ENCODE results near the gene FAM124A.
"Not testable (repeated sequence)": the region's sequence is repeated elsewhere in the genome, so short reads cannot be mapped to it uniquely, and the experiment has no call there.

The FAM124A gene

DNA sequence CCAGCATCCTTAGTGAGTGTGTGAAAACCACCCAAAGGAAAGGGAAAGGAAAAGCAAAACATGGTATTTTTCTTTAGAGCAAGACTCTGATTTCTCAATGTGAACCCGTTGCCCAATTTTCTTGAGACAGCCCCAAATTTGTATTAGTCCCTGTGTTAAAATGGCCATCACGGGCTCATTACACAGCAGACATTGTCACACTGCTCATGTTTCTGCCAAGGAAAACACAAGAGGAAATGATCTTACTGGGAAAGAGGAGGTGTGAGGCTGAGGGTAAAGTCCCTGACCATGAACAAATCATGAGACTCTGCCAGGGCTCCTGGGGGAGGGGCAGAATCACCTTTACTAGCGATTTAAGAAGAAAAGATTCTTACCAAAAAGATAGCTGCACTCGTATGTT is 54.4 kb downstream of the FAM124A start:
- no peak overlapping the region for H3K4me3 ChIP-seq (ENCODE audit: low read length)
- no peak overlapping the region for H2BK5ac ChIP-seq (ENCODE audit: low read length)
- no peaks in the 10 kb centered on the region for H3K79me1 ChIP-seq (ENCODE audit: low read length)
- no peak overlapping the region for H3K56ac ChIP-seq (ENCODE audit: low read length)
- H3K79me2 ChIP-seq (ENCODE audit: control insufficient read depth, insufficient read depth, low read length) = no peaks in the 10 kb centered on the region
- no peak overlapping the region for H4K5ac ChIP-seq (ENCODE audit: low read length)
- no peak overlapping the region for H3K23ac ChIP-seq (ENCODE audit: low read length)
- H3K27ac ChIP-seq (ENCODE audit: low read depth, low read length) = no peak overlapping the region
- H3K4me1 ChIP-seq (ENCODE audit: control insufficient read depth, low read depth, low read length) = peaks cover 11% of the 10 kb centered on the region
- H2BK15ac ChIP-seq (replicated peaks; ENCODE audit: low read depth) = no peak overlapping the region
- no peak overlapping the region for H2BK120ac ChIP-seq (ENCODE audit: low read depth, low read length)
- no peak overlapping the region for H2AK5ac ChIP-seq (ENCODE audit: low read length)
- DNase-seq = no peak
- H3K4me2 ChIP-seq (ENCODE audit: low read length) = no peak overlapping the region
- H3K18ac ChIP-seq (ENCODE audit: low read length) = no peak overlapping the region
- H3K4ac ChIP-seq (ENCODE audit: low read depth, low read length) = no peak overlapping the region
- H3K36me3 ChIP-seq (ENCODE audit: control insufficient read depth, insufficient read depth, low read length) = no peaks in the 10 kb centered on the region
- H3K27me3 ChIP-seq (ENCODE audit: insufficient read depth, low read length, poor library complexity) = no peaks in the 10 kb centered on the region
- WGBS (ENCODE audit: extremely low coverage, insufficient coverage, low lambda C conversion rate) = no CpG with 5 or more reads among the region's 4 CpGs
- H3K9ac ChIP-seq (ENCODE audit: low read length) = no peak overlapping the region
- H4K8ac ChIP-seq (ENCODE audit: low read depth, low read length) = no peak overlapping the region

DNA sequence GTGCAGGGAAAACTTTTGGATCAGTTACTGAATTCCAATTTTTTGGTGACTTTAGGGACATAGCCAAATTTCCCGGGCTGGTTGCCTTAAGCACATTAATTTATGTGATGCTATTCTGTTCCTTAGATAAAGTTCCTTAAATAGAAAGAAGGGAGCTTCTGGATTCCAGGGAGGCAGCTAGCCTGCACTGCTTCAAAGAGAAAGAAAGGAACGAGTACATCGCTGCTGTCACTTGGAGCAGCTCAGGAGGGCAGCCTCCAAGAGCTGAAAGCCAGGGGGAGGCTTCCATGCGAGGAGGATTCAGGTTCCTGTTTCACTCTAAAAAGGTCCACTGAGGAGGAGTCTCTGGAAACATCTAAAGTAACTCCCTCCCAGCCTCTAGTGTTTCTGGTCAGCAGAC is 55.7 kb downstream of the FAM124A start:
- Histone ChIP-seq H2BK15ac (replicated peaks; ENCODE audit: low read depth) (no peak overlapping the region), H2AK5ac (ENCODE audit: low read length) (no peak overlapping the region), H3K4ac (ENCODE audit: low read depth, low read length) (no peak overlapping the region), H3K79me2 (ENCODE audit: control insufficient read depth, insufficient read depth, low read length) (no peaks in the 10 kb centered on the region), H3K23ac (ENCODE audit: low read length) (no peak overlapping the region), H3K79me1 (ENCODE audit: low read length) (no peaks in the 10 kb centered on the region), H3K36me3 (ENCODE audit: control insufficient read depth, insufficient read depth, low read length) (no peaks in the 10 kb centered on the region), H3K9ac (ENCODE audit: low read length) (no peak overlapping the region), H3K56ac (ENCODE audit: low read length) (no peak overlapping the region), H3K4me1 (ENCODE audit: control insufficient read depth, low read depth, low read length) (peaks cover 11% of the 10 kb centered on the region), H3K18ac (ENCODE audit: low read length) (no peak overlapping the region), H3K27ac (ENCODE audit: low read depth, low read length) (no peak overlapping the region), H2BK5ac (ENCODE audit: low read length) (no peak overlapping the region), H3K4me3 (ENCODE audit: low read length) (no peak overlapping the region), H4K8ac (ENCODE audit: low read depth, low read length) (no peak overlapping the region), H3K4me2 (ENCODE audit: low read length) (no peak overlapping the region), H2BK120ac (ENCODE audit: low read depth, low read length) (no peak overlapping the region), H4K5ac (ENCODE audit: low read length) (no peak overlapping the region), H3K27me3 (ENCODE audit: insufficient read depth, low read length, poor library complexity) (no peaks in the 10 kb centered on the region)
- no peak for DNase-seq
- no CpG with 5 or more reads among the region's 4 CpGs for WGBS (ENCODE audit: extremely low coverage, insufficient coverage, low lambda C conversion rate)

DNA sequence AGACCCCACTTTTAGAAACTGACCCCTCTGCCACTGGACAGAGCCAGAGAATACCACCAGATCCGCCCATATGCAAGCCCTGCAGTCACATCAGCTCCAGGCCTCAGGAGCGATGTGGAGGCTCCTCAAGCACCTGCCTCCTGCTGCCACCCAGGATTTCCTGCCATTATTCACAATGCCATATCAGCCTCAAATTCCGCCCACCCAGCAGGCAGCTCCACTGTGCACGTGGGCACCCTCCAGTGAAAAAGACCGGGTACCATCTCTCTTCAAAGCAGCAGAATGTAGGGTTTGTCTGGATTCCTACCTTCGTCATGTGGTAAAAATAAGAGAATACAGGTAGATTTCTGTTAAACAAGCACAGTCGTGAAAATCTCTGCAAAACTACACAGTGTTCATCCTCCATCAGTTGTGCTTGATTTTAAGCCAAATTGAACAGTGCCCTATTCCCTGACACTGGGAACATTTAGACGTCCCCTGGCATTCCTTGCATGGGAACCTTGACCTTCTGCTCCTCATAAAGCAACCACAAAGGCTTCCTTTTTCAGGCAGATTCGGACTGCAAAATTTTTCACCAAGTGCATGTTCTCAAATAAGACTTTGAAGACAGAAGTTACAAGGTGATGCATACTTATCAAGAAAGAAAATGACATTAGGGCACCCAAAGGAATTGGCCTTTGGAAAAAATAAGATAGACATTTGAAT is 56.4 kb downstream of the FAM124A start:
- H2BK120ac ChIP-seq (ENCODE audit: low read depth, low read length) = no peak overlapping the region
- no peaks in the 10 kb centered on the region for H3K36me3 ChIP-seq (ENCODE audit: control insufficient read depth, insufficient read depth, low read length)
- H4K8ac ChIP-seq (ENCODE audit: low read depth, low read length) = no peak overlapping the region
- WGBS (ENCODE audit: extremely low coverage, insufficient coverage, low lambda C conversion rate) = no CpG with 5 or more reads among the region's 9 CpGs
- no peak for DNase-seq
- H3K27me3 ChIP-seq (ENCODE audit: insufficient read depth, low read length, poor library complexity) = no peaks in the 10 kb centered on the region
- H2BK15ac ChIP-seq (replicated peaks; ENCODE audit: low read depth) = no peak overlapping the region
- no peak overlapping the region for H3K4me2 ChIP-seq (ENCODE audit: low read length)
- H3K23ac ChIP-seq (ENCODE audit: low read length) = no peak overlapping the region
- no peak overlapping the region for H3K4me3 ChIP-seq (ENCODE audit: low read length)
- no peak overlapping the region for H2AK5ac ChIP-seq (ENCODE audit: low read length)
- H4K5ac ChIP-seq (ENCODE audit: low read length) = no peak overlapping the region
- H3K18ac ChIP-seq (ENCODE audit: low read length) = no peak overlapping the region
- no peak overlapping the region for H3K27ac ChIP-seq (ENCODE audit: low read depth, low read length)
- peaks cover 11% of the 10 kb centered on the region for H3K4me1 ChIP-seq (ENCODE audit: control insufficient read depth, low read depth, low read length)
- H3K79me2 ChIP-seq (ENCODE audit: control insufficient read depth, insufficient read depth, low read length) = no peaks in the 10 kb centered on the region
- H3K56ac ChIP-seq (ENCODE audit: low read length) = no peak overlapping the region
- no peak overlapping the region for H3K9ac ChIP-seq (ENCODE audit: low read length)
- no peak overlapping the region for H3K4ac ChIP-seq (ENCODE audit: low read depth, low read length)
- H3K79me1 ChIP-seq (ENCODE audit: low read length) = no peaks in the 10 kb centered on the region
- H2BK5ac ChIP-seq (ENCODE audit: low read length) = no peak overlapping the region

DNA sequence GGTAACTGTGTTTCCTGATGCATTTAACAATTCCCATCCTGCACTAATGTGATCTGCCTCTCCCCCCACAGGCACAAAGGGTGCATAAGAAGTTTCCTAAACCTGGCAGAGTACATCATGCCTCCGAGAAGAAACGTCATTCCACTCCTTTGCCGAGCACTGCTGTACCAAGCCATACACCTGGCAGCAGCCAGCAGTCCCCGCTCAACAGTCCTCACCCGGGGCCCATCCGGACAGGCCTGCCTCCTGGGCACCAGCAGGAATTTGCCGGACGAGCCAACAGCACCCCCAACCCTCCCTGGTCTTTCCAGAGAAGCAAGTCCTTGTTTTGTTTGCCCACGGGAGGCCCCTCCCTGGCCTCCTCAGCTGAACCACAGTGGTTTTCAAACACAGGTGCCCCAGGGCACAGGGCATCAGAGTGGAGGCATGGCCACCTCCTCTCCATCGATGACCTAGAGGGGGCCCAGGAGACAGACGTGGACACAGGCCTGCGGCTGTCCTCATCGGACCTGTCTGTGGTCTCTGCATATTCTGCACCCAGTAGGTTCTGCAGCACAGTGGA is 58.3 kb downstream of the FAM124A start:
- H4K8ac ChIP-seq (ENCODE audit: low read depth, low read length) = no peak overlapping the region
- no peak overlapping the region for H2BK15ac ChIP-seq (replicated peaks; ENCODE audit: low read depth)
- H3K4ac ChIP-seq (ENCODE audit: low read depth, low read length) = no peak overlapping the region
- H3K56ac ChIP-seq (ENCODE audit: low read length) = no peak overlapping the region
- H3K4me2 ChIP-seq (ENCODE audit: low read length) = no peak overlapping the region
- H3K79me2 ChIP-seq (ENCODE audit: control insufficient read depth, insufficient read depth, low read length) = no peaks in the 10 kb centered on the region
- no peak overlapping the region for H3K4me3 ChIP-seq (ENCODE audit: low read length)
- no peak overlapping the region for H3K18ac ChIP-seq (ENCODE audit: low read length)
- H2AK5ac ChIP-seq (ENCODE audit: low read length) = no peak overlapping the region
- peaks cover 11% of the 10 kb centered on the region for H3K4me1 ChIP-seq (ENCODE audit: control insufficient read depth, low read depth, low read length)
- H3K27me3 ChIP-seq (ENCODE audit: insufficient read depth, low read length, poor library complexity) = no peaks in the 10 kb centered on the region
- no CpG with 5 or more reads among the region's 13 CpGs for WGBS (ENCODE audit: extremely low coverage, insufficient coverage, low lambda C conversion rate)
- H3K36me3 ChIP-seq (ENCODE audit: control insufficient read depth, insufficient read depth, low read length) = no peaks in the 10 kb centered on the region
- no peak for DNase-seq
- no peak overlapping the region for H2BK5ac ChIP-seq (ENCODE audit: low read length)
- no peak overlapping the region for H3K23ac ChIP-seq (ENCODE audit: low read length)
- no peak overlapping the region for H3K9ac ChIP-seq (ENCODE audit: low read length)
- H4K5ac ChIP-seq (ENCODE audit: low read length) = no peak overlapping the region
- H2BK120ac ChIP-seq (ENCODE audit: low read depth, low read length) = no peak overlapping the region
- no peaks in the 10 kb centered on the region for H3K79me1 ChIP-seq (ENCODE audit: low read length)
- H3K27ac ChIP-seq (ENCODE audit: low read depth, low read length) = no peak overlapping the region

DNA sequence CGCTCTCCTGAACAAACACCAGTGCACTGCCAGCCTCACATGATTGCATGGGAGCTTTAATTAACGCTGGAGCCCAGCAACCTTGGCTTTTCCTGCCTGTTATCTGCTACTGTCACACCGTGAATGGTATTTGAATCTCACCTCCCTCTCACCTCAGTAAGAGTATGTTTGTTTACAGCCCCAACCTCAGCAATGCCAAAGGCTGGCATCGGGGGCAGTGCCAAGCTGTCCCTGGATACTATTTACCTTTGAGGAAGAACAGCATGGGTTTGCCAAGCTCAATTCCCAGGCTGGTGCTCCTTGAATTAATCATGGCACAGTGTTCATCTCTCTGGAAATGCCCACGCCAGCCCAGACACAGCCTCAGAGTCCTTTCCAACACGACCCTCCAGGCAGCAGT is 60.1 kb downstream of the FAM124A start:
- no CpG with 5 or more reads among the region's 6 CpGs for WGBS (ENCODE audit: extremely low coverage, insufficient coverage, low lambda C conversion rate)
- DNase-seq = no peak
- no peaks in the 10 kb centered on the region for H3K27me3 ChIP-seq (ENCODE audit: insufficient read depth, low read length, poor library complexity)

DNA sequence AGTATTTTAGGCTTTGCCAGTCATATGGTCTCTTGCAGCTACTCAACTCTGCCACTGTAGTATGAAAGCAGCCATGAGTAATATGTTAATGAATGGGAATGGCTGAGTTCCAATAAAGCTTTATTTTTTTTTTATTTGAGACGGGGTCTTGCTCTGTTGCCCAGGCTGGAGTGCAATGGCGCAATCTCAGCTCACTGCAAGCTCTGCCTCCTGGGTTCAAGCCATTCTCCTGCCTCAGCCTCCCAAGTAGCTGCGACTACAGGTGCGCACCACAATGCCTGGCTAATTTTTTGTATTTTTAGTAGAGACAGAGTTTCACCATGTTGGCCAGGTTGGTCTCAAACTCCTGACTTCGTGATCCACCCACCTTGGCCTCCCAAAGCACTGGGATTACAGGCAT is 60.7 kb downstream of the FAM124A start:
- H3K23ac ChIP-seq (ENCODE audit: low read length); H3K4ac ChIP-seq (ENCODE audit: low read depth, low read length); H3K79me1 ChIP-seq (ENCODE audit: low read length); H3K9ac ChIP-seq (ENCODE audit: low read length); H4K5ac ChIP-seq (ENCODE audit: low read length); H3K4me3 ChIP-seq (ENCODE audit: low read length); H2BK120ac ChIP-seq (ENCODE audit: low read depth, low read length); H2AK5ac ChIP-seq (ENCODE audit: low read length); DNase-seq; H3K4me2 ChIP-seq (ENCODE audit: low read length); H3K18ac ChIP-seq (ENCODE audit: low read length); H3K56ac ChIP-seq (ENCODE audit: low read length); H4K8ac ChIP-seq (ENCODE audit: low read depth, low read length); H3K27ac ChIP-seq (ENCODE audit: low read depth, low read length); H3K79me2 ChIP-seq (ENCODE audit: control insufficient read depth, insufficient read depth, low read length); H3K36me3 ChIP-seq (ENCODE audit: control insufficient read depth, insufficient read depth, low read length); H2BK15ac ChIP-seq (replicated peaks; ENCODE audit: low read depth); H2BK5ac ChIP-seq (ENCODE audit: low read length); H3K27me3 ChIP-seq (ENCODE audit: insufficient read depth, low read length, poor library complexity); H3K4me1 ChIP-seq (ENCODE audit: control insufficient read depth, low read depth, low read length): not testable (repeated sequence)
- no CpG with 5 or more reads among the region's 5 CpGs for WGBS (ENCODE audit: extremely low coverage, insufficient coverage, low lambda C conversion rate)

More for the DNA sequence above, 60.1 kb downstream of the FAM124A start:
- Histone ChIP-seq H3K79me2 (ENCODE audit: control insufficient read depth, insufficient read depth, low read length) (no peaks in the 10 kb centered on the region), H3K56ac (ENCODE audit: low read length) (no peak overlapping the region), H2AK5ac (ENCODE audit: low read length) (no peak overlapping the region), H2BK120ac (ENCODE audit: low read depth, low read length) (no peak overlapping the region), H2BK5ac (ENCODE audit: low read length) (no peak overlapping the region), H3K4me3 (ENCODE audit: low read length) (no peak overlapping the region), H3K79me1 (ENCODE audit: low read length) (no peaks in the 10 kb centered on the region), H3K18ac (ENCODE audit: low read length) (no peak overlapping the region), H4K5ac (ENCODE audit: low read length) (no peak overlapping the region), H3K36me3 (ENCODE audit: control insufficient read depth, insufficient read depth, low read length) (no peaks in the 10 kb centered on the region), H3K4me1 (ENCODE audit: control insufficient read depth, low read depth, low read length) (no peaks in the 10 kb centered on the region), H3K27ac (ENCODE audit: low read depth, low read length) (no peak overlapping the region), H4K8ac (ENCODE audit: low read depth, low read length) (no peak overlapping the region), H3K4me2 (ENCODE audit: low read length) (no peak overlapping the region), H3K23ac (ENCODE audit: low read length) (no peak overlapping the region), H3K4ac (ENCODE audit: low read depth, low read length) (no peak overlapping the region), H2BK15ac (replicated peaks; ENCODE audit: low read depth) (no peak overlapping the region), H3K9ac (ENCODE audit: low read length) (no peak overlapping the region)

Data from mesendoderm (in vitro differentiated cells).